GM19438 (cell line): ENCODE measurements around the gene PTAFR.
A peak's percentile ranks its signal among the peaks of the same experiment; 100 is the strongest.

Experiments used
- ATAC-seq: cut with Tn5 transposase; IDR thresholded peaks from one replicate; pipeline ENCODE4 v1.9.1; 2021; ENCODE audit warnings: low read depth; ENCODE audit not compliant: unreplicated experiment

The PTAFR gene, protein sequence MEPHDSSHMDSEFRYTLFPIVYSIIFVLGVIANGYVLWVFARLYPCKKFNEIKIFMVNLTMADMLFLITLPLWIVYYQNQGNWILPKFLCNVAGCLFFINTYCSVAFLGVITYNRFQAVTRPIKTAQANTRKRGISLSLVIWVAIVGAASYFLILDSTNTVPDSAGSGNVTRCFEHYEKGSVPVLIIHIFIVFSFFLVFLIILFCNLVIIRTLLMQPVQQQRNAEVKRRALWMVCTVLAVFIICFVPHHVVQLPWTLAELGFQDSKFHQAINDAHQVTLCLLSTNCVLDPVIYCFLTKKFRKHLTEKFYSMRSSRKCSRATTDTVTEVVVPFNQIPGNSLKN

DNA sequence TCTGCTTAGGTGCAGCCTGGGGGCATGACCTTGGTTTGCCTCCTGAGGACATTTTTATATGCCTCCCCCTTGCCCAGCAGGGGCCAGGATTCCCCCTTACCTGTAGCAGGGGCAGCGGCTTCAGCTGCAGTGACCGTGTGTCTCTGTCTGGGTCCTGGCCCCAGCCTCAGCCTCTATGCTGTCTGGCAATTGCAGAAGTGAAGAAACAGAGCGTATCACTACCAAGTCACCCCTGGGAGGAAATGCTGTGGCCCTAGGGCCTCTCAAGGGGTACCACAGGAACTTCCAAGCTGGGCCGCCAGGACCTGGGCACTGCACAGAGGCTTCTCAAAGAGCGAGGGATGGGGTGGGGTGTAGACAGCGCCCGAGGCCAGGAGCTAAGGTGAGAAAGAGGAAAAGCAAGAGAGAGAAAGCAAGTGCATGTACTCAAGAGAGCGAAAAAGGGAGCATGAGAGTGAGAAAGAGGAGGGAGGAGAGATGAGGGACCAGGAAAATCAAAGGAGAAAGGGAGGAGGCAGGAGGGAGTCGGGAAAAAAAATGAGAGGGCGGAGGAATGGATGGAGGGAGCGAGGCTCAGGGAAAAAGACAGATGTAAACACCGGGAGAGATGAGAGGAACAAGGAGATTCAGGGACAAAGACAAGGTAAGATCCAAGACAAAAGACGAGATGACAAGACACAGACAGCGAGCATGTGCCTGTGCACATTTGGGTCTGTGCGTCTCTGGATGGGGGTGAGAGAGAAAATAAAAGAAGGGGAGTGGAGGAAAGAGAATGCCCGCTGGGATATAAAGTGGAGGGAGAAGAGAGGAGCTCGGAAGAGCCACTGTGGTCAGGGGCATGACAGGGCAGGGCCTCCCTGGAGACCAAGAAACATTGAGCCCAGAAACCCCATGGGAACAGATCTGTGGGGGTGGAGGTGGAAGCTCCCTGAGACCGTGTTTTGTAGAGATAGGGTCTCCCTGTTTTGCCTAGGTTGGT lies at the start of gene PTAFR:
Gene PTAFR (minus strand): TSS at position 199 of the 979 bp plus-strand sequence. CDS start 25,669 bp downstream, outside the sequence.
- ATAC-seq, result peak; percentile 38

DNA sequence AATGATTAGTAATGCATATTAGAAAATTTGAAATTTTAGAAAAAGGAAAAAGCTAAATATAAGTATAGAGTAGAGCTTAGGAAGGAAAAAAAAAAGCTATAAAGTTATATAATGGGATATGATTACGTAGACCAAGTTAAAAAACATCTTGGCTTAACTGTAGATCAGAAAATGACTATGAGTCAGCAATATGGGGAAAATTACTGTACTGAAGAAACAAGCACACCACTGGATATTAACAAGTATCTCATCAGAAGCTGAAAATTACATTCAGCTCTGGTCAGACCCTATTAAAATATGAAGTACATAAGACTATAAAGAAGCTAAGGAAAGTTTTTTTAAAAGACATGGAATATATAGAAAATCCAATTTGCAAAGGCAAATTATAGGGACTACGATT lies 36.8 kb upstream of the PTAFR start:
- no peak for ATAC-seq

DNA sequence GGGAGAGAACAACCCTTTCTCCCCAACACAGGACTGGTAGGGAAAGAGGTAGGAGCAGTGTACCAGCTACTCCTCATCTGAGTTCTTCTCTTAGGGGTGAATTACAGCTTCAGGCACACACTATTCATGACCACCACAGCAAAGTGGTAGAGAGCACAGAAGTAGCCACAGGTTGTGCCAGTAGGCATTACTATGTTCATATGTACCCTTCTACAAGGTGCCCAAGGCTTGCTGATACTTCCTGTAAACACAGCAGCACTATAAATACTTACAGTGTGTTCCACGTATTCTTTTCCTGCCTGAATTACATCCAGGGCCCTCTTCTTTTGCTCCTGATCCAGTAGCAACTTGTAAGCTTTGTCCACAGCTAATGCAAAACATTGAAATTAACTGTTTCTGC lies 33.2 kb upstream of the PTAFR start:
- ATAC-seq, result no peak

DNA sequence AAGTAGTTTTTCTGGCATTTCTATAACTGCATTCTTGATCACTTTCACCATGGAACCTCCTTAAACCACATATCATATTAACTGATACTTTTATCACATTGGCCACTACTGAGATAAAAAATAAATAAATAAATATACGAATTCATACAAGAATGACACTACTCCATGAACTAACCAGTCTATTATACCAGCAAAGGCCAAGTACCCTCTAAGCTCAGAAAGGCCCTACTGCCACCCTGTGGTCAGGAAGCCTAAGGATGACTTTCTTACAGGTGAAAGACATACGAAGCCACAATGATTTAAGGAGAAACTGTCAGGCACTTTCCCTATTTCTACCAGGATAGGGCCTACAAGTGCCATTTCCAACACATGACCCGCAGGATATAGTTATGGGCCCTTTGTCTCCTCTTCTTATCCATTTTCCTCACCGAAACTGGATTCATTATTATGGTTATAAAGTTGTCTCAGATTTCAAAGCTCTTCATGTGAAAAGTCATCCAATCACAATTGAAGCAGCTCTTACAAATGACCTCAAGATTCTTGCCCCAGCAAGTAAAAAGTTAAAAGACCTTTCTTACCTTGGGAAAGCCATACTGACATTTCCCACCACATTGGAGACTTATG lies 32.4 kb upstream of the PTAFR start:
- no peak for ATAC-seq

DNA sequence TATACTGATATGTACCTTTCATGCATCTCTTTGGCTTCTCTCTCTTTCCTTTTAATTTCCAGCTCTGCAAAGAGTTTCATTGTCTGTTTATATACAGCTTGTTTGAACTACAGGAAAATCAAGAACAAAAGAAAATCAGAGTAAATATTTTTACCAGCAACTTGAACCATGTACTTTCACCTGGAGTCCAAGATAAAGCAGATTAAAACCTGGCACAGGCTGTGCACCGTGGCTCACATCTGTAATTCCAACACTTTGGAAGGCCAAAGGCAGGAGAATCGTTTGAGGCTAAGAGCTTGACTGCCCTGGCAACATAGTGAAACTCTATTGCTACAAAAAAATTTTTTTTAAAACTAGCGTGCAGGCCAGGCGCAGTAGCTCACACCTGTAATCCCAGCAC lies 28.8 kb upstream of the PTAFR start:
- ATAC-seq, result no peak

DNA sequence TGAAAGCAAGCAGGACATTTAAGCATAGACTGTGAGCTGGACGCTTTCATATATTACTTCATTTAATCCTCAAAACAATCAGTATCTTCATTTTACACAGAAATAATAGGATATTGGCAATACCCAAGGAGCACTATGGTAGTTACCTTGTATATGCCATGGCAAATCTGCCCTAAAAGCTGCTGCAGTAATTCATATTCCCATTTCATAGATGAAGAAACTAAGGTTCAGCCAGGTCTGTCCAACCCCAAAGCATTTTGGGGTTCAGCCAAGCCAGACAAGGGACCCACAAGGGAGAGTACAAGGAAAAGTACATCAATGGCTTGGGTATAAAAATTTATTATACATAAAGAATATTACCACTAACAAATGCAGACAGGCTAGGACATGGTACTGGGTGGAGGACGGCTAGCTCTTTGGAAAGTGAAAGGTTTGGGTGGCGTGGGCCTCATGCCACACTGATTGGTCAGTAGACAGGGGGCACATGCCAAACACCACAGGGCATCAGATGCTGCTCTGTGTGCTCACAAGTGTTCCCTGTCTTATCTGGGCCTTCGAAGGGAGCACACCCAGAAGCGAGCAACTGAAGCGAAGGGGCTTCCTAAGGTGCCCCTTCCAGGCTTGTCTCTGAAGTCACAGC lies 23.9 kb upstream of the PTAFR start:
- ATAC-seq, result no peak

DNA sequence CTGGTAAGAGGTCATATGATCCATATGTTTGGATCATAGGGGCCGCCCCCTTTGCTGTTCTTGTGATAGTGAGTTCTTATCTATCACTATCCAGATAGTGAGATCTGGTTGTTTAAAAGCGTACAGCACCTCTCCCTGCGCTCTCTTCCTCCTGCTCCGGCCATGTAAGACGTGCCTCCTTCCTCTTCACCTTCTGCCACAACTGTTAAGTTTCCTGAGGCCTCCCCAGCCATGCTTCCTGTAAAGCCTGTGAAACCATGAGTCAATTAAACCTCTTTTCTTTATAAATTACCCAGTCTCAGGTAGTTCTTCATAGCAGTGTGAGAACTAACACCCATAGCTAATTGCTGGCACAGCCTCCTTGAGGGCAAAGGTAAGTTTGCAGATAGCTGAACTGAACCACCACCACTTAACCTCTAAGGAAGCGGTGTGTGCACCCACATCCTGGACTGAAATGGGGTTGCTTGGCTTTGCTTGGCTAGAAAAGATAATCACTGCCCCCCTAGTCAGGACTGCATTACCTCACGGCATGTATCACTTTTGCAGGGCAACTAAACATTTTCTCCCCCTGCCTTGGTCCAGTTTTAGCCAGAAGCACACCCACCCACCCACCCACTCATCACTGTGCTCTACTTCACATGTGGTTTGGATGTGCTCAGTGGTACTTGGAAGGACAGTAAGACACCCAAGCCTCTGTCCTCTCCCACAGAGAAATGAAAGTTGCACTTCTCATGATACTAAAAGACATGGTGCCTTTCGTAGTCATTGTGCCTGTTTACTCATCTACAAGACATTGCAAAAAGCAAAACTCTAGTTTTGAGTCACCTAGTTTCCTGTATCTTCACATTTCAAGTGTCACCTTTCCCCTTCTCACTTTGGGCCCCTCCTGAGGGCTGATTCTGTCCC lies 23.1 kb upstream of the PTAFR start:
- peak; percentile 71 for ATAC-seq

DNA sequence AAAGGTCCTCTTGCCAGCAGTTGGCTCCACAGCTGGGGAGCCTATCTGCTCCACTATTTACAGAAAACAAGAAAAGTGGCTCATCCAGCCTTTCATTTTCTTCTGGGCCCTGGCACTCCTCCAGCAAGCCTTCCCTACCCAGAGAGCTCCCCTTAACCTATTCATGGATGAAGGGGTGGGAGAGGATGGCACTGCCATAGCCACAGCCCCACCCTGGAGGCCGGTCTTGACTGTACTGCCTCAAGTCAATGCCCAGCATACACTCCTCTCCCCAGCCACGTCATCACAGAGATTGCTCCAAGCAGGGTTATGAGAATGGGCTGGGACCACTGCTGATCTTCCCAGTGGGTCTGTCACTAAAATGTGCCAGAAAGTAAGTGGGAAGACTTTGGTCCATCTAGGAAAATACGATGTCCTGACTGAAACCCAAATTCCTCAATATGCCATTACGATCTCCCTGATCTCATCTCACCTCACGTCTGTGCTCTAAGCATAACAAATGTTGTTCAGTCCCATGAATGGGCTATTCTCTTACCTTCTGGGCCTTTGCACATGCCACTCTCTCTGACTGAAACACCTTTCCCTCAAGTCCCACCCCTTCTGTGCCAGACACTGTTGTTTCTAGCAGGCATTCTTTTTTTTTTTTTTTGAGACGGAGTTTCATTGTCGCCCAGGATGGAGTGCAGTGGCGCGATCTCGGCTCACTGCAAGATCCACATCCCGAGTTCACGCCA lies 21.4 kb upstream of the PTAFR start:
- ATAC-seq, result no peak

DNA sequence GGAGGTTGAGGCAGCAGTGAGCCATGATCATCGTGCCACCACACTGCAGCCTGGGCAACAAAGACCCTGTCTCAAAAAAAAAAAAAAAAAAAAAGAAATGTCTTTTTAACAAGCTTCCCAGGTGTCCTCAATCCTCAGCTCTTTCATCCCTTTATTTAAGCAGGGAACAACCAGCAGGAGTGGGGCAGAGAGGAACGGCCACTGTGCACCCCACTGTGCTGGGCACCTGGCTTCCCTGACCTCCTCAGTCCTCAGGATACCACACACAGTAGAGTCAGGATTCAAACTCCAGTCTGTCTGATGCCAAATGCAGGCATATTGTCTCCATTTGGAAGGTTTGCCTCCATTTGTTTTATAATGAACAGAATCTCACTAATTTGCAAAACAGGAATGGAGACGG lies 19.8 kb upstream of the PTAFR start:
- no peak for ATAC-seq

DNA sequence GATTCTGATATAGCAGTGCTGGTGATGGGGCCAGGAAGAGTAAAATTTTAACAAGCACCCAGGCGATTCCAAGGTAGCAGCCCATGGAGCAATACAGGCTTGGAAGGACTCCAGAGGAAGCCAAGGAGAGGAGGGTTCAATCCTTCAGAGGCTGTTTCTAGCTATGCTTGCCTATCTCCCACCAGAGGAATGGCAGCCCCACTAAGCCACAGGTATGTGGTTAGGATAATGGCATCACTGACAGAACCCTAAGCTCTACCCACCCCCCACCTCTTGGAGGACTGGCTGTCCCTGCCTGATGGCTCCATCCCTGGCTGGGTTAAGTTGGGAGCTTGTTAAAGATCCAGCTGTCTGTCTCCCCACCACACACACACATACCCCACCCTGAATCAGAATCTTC lies 19.3 kb upstream of the PTAFR start:
- no peak for ATAC-seq

DNA sequence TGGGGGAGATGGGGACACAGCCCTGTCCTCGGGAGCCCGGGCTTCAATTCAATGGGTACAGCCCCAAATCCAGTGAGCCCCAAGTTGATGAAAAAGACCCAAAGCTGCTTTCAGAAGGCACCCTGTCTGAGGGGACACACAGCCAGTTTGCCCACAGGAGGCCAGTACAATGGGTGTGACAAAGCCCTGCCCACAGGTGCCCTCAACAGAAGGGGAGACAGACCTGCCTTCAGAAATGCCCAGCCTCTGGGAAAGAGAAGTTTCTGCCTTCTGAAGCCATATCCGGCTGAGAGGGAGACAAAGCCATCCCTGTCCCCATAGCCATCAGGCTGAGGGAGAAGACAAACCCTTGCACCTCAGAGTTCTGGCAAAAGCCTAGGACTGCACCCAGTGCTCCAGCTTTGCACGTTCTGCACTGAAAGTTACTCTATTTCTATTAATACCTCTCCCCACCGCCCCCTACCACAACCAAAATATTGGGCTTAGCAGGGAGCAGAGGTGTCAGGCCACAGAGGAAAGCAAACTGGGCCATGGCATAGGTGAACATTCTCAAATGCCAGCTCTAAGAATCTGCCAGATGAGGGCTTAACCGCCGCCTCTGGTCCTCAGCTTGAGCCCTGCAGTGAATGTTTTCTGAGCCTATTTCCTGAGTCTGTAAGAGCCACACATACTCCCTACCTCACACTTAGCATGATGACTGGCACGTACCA lies 18.0 kb upstream of the PTAFR start:
- no peak for ATAC-seq

DNA sequence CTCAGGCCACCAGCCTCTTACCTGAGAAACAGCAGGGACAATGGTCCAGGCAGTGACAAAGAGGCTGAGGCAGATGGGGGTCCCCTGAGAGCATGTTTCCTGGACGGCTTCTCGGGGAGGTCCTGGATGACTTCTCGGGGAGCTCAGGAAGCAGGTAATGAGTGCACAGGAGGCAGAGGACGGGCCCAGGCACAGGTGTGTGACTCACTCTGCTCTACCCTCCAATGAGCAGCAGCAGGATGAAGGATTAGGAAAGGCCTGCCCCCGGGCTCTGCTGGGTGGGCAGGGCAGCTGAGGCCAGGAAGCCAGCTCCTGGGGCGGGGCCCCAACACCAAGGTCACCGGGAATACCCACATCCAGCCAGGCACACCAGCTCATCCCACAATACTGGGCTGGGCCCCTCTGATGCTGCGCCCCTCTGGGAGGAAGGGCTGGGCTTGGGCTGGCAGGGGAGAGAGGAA lies 17.2 kb upstream of the PTAFR start:
- no peak for ATAC-seq

DNA sequence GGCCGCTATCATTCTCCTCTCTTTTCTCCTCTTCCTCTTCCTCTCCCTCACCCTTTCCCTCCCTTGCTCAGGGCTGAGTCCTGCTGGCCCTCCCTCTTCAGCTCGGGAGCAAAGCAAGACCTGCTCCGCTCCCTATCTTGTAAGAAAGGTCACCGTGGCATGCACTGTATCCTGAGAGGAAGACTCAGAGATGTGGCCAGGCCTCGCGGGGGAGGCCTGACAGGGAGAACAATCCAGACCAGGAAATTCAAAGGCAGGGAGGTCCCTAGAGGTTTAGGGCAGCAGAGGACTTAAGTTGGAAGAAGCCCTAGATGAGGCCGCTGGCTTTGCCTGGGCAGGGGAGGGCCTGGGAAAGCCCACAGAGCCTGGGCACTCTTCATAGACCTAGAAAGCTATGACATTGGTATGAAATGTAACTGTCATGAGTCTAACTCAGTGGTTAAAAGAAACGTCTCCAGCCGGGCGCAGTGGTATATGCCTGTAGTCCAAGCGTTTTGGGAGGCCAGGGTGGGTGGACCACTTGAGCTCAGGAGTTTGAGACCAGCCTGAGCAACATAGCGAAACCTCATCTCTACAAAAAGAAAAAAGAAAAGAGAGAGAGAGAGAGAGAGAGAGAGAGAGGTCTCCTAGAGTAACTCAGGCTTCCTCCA lies 14.6 kb upstream of the PTAFR start:
- no peak for ATAC-seq

DNA sequence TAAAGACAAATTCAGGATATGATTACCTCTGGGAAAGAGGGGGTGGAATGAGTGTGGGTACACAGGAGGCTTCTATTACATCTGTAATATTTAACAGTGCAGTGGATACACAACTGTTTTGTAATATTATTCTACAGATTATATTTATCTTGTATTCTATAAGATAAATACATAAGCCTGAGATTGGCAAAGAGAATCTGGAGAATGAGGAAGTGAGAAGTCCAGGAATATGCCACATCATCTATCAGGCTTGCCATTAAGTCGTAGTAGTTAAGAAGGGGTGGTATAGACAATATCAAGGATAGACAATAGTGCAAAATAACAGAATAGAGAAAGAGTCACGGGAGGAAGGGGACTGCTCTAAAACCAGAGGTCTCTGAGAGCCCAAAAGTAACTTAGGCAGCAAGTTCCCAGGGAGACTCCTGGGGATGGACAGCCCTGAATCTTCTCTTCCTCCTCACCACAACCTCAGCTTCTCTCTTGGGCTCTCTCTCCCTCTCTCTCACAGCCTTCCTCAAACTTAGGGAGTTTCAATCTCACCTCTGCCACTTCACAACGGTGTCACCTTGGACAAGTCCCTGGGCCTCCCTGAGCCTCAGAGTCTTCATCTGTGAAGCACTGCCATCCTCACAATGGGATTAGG lies 14.0 kb upstream of the PTAFR start:
- ATAC-seq, result no peak

DNA sequence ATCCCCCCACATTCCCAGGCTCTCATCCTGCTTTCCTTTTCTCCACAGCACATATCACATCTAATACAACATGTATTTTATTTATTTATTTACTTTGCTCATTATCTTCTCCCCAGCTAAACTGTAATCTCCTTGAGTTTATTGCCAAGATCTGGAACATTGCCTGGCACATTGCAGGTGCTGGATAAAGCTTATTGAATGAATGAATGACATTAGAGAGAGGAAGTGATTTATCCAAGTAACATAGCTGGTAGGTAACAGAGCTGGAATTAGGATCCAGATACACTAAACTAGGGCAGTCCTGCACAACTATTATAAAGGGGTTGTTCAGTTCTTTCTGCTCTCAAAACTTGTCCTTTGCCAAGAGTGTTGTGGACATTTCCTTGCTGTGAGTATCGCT lies 8.6 kb upstream of the PTAFR start:
- no peak for ATAC-seq

DNA sequence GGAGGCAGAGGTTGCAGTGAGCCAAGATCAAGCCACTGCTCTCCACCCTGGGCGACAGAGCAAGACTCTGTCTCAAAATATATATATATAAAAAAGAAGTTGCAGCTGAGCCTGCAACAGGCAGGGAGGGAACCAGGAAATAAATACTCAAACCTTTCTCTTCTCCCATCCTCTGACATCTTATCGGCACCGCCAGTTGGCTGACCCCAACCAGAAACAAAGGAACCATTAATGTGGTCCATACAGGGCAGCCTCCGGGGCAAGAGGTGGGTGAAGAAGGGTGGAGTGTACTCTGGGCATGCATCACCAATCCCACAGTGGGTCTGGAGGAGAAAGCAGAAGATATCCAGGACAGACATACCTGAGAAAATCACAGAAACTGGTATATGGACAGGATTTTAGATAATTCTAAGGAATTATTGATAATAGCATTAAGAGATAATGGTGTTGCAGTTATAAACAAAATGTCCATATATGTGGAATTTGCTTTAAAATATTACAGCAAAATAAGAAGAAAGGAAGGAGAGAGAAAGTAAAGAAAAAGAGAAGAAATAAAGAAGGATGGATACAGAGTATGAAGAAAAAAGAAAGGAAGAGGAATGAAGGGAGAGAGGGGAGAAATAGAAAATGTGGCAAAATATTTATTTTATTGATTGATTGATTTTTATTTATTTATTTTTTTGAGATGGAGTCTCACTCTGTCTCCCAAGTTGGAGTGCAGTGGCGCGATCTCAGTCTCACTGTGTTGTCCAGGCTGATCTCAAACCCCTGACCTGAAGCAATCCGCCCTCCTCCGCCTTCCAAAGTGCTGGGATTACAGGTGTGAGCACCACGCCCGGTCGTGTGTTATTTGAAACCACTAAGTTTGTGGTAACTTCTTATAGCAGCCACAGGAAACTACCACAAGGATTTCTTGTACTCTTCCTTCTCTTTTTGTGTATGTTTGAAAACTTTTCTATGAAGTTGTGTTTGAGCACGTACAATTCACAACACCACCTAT lies 4.1 kb upstream of the PTAFR start:
- no peak for ATAC-seq
